ENCODE measurements around the gene BRPF1.
"Not testable (repeated sequence)": the region's sequence is repeated elsewhere in the genome, so short reads cannot be mapped to it uniquely, and the experiment has no call there.

The BRPF1 gene

GRCh38 chr3:9757427-9757826, 25.9 kb downstream of the BRPF1 start:
- H3K4me3 ChIP-seq (ENCODE audit: low read length) = no peak overlapping the region
- no peak for DNase-seq (ENCODE audit: low read depth, low spot score)

GRCh38 chr3:9760779-9761505, 29.4 kb downstream of the BRPF1 start:
- H3K4me3 ChIP-seq (ENCODE audit: low read length) = no peak overlapping the region
- no peak for DNase-seq (ENCODE audit: low read depth, low spot score)

GRCh38 chr3:9761919-9762318, 30.4 kb downstream of the BRPF1 start:
- DNase-seq (ENCODE audit: low read depth, low spot score) = no peak

GRCh38 chr3:9762871-9763270, 31.3 kb downstream of the BRPF1 start:
- no peak overlapping the region for H3K4me3 ChIP-seq (ENCODE audit: low read length)
- no peak for DNase-seq (ENCODE audit: low read depth, low spot score)

More at GRCh38 chr3:9761919-9762318, 30.4 kb downstream of the BRPF1 start:
- no peak overlapping the region for H3K4me3 ChIP-seq (ENCODE audit: low read length)

- DNase-seq (ENCODE audit: low read depth, low spot score) = no peak
Observed at GRCh38 chr3:9765865-9766264, 34.3 kb downstream of the BRPF1 start.

GRCh38 chr3:9767418-9767817, 35.9 kb downstream of the BRPF1 start:
- H3K4me3 ChIP-seq (ENCODE audit: low read length) = no peak overlapping the region
- no peak for DNase-seq (ENCODE audit: low read depth, low spot score)

More at GRCh38 chr3:9765865-9766264, 34.3 kb downstream of the BRPF1 start:
- H3K4me3 ChIP-seq (ENCODE audit: low read length) = no peak overlapping the region

GRCh38 chr3:9768141-9768775, 36.7 kb downstream of the BRPF1 start:
- no peak overlapping the region for H3K4me3 ChIP-seq (ENCODE audit: low read length)
- no peak for DNase-seq (ENCODE audit: low read depth, low spot score)

GRCh38 chr3:9769012-9769411, 37.5 kb downstream of the BRPF1 start:
- DNase-seq (ENCODE audit: low read depth, low spot score) = no peak
- H3K4me3 ChIP-seq (ENCODE audit: low read length) = no peak overlapping the region

- H3K4me3 ChIP-seq (ENCODE audit: low read length) = no peak within 1 kb of the TSS
- DNase-seq (ENCODE audit: low read depth, low spot score) = no peak
Observed at GRCh38 chr3:9769426-9770275, 38.1 kb downstream of the BRPF1 start, which contains the start of gene CAMK1. TSS of gene CAMK1 (minus strand) at chr3:9769947. CDS start at chr3:9767749, 2,198 bp downstream.

GRCh38 chr3:9770276-9770812, 38.8 kb downstream of the BRPF1 start:
- no peak overlapping the region for H3K4me3 ChIP-seq (ENCODE audit: low read length)
- DNase-seq (ENCODE audit: low read depth, low spot score) = no peak

- DNase-seq (ENCODE audit: low read depth, low spot score); H3K4me3 ChIP-seq (ENCODE audit: low read length): not testable (repeated sequence)
Observed at GRCh38 chr3:9771007-9771406, 39.5 kb downstream of the BRPF1 start.

- no peak overlapping the region for H3K4me3 ChIP-seq (ENCODE audit: low read length)
- no peak for DNase-seq (ENCODE audit: low read depth, low spot score)
Observed at GRCh38 chr3:9776896-9777693, 45.6 kb downstream of the BRPF1 start.

GRCh38 chr3:9777694-9778021, 46.1 kb downstream of the BRPF1 start:
- DNase-seq (ENCODE audit: low read depth, low spot score) = no peak

GRCh38 chr3:9778143-9779074, 46.9 kb downstream of the BRPF1 start:
- H3K4me3 ChIP-seq (ENCODE audit: low read length) = no peak overlapping the region
- DNase-seq (ENCODE audit: low read depth, low spot score) = no peak

More at GRCh38 chr3:9777694-9778021, 46.1 kb downstream of the BRPF1 start:
- no peak overlapping the region for H3K4me3 ChIP-seq (ENCODE audit: low read length)

- DNase-seq (ENCODE audit: low read depth, low spot score) = no peak
- no peak overlapping the region for H3K4me3 ChIP-seq (ENCODE audit: low read length)
Observed at GRCh38 chr3:9779075-9779593, 47.6 kb downstream of the BRPF1 start.

- peak; percentile 95 for DNase-seq (ENCODE audit: low read depth, low spot score)
- peak overlapping the region; percentile 15 for H3K4me3 ChIP-seq (ENCODE audit: low read length)
Observed at GRCh38 chr3:9779721-9780457, 48.4 kb downstream of the BRPF1 start.

- no peak for DNase-seq (ENCODE audit: low read depth, low spot score)
- peak overlapping the region; percentile 15; the same call in 1 of the 2 replicates for H3K4me3 ChIP-seq (ENCODE audit: low read length)
Observed at GRCh38 chr3:9780458-9780812, 48.9 kb downstream of the BRPF1 start.
